KG1 (cell line): ENCODE results near the gene MGMT.

Experiments used
- DNase-seq: peaks from one replicate; lab custom pipeline; 2025; lab: John Stamatoyannopoulos, UW

The MGMT gene

DNA sequence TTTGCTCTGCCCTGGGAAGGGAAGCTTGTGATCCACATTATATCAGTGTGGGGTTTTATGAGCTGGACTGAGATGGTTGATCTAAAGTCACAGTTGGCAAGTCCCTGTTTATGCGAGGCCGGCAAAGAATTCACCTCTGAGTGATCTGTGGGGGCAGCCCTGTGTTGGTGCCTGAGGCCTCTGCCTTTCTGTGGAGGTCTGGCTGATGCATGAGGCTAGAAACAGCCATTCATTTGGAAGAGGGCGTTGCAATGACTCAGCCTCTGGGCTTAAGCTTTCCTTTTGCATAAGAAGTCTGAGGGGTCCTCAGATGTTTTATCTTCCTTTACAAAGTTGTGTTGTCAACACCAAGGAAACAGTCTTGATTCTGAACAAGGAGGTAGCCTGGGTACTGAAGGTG, 126.9 kb downstream of the MGMT start:
- no peak for DNase-seq

DNA sequence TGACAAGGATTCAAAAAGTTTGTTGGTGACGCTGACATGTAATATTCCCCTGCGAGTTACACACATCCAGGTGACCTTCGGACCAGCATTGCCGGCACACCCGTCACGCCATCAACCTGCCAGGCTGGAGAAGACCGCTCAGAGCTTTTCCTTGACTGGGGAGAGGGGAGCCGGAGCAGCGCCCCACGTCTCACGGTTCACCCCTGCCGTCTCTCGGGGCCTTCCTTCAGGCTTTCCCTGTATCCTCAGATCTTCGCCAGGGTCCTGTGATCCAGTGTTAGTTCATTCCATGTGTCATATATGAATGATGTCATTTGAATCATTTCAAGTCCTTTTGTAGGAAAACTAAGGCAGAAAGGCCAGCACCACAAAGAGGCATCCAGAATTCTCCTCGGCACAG, 127.8 kb downstream of the MGMT start:
- no peak for DNase-seq

DNA sequence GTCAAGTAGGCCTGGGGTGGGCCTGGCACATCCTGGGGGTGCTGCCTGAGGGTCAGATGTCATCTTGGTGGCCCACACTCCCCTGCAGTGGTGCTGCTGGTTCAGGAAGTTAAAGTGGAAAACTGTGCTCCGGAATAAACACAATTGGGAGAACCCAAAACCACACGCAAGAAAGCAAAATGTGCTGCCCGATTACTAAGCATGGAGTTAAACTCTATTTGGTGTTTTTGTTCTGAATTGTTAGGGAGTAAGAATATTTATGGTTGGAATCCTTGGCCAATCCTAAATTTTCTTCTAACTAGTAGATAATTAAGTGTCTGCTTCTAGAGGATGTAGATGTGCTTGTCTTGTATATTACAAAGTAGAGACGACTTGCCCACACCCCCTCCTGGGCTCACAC, 131.4 kb downstream of the MGMT start:
- no peak for DNase-seq

DNA sequence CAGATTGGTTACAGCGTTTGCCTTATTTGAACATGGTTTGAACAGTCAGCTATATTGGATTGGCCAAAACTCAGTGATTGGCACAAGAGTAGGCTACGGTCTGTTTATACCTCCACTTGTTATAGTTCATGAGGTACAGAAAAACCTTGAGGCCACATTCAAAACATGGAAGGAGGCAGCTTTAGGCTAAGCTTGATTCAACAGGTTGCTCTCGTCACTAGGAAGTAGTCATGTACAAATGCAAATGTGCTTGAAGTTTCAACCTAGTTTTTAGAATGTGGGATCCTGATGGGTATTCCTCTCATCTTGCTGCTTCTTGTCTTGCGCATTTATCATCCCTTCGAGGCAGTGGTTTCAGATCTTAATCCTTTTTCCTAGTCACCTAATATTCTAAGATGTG, 132.1 kb downstream of the MGMT start:
- no peak for DNase-seq

DNA sequence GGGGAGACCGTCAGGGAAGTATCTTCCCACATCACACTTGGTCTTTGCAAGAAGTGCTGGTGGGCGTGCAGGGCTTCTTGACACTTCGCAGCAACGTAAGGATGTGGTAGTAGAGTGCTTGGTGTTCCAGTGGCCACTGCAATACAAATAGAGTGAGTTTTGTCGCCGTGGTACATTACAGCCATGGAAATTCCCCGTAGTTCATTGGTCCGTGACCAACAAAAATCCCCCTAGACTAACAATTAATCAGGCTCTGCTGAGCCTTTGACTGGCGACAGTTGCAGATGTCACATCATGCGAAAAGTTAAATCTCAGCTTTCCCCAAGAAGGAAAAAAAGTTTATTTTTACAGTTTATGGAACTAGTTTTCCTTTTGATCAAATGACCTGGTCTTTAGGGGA, 134.7 kb downstream of the MGMT start:
- DNase-seq, result no peak

DNA sequence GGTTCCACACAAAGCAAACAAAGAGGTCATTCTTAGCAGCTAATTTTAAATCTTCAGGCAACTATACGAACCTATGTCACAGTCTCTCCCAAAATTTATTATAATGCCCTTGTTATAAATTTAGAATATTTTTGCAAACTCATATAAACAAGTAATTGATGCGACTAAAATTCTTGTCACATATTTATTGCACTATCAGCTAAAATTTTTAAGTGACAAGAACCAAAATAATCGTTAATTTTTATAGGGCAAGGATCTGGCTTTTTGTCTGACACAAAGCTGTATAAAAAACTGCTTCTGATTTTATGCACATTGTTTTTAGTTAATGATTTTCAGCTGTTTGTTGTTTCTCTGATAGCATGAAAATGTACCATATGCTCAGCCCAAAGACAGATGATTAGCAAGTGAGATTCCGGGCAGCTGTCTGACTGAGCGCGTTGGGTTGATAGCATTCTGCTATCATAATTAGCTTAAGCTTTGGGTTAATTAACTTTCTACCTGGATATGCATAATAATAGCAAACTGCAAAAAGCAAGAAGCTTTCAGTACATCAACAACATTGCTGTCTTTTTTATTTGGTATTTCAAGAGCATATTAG, 136.0 kb downstream of the MGMT start:
- no peak for DNase-seq

DNA sequence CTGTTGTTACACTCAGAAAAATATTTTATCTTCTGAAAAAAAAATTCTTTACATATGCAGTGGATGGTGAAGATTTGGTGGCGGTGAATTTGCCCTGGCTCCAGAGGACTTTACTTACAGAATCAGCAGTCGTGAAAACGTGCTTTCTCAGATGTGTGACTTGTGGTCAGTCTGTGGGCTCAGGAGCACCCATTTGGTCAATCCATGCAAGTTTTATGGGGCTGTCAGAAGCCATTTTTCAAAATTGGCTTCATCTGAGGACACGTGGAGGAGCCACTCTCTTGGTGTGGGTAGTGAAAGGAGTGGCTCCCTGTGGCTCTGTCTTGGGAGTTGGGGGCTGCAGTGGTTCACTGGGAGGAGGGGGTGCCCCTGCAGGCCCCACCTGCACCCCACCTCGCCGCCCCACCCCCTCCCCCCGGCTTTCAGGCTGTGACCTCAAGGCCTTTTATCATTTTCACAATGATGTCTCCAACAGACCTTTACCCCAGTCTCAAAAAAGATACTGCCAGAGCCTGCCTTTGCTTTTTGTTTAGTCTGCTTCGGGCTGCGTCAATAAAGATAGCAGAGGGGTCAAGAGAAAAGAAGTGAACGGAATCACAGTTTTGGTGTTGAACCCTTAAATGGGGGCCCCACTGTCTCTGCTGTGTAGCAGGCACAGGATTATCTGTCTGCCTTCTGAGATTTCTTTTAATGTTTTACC, 137.4 kb downstream of the MGMT start:
- no peak for DNase-seq

DNA sequence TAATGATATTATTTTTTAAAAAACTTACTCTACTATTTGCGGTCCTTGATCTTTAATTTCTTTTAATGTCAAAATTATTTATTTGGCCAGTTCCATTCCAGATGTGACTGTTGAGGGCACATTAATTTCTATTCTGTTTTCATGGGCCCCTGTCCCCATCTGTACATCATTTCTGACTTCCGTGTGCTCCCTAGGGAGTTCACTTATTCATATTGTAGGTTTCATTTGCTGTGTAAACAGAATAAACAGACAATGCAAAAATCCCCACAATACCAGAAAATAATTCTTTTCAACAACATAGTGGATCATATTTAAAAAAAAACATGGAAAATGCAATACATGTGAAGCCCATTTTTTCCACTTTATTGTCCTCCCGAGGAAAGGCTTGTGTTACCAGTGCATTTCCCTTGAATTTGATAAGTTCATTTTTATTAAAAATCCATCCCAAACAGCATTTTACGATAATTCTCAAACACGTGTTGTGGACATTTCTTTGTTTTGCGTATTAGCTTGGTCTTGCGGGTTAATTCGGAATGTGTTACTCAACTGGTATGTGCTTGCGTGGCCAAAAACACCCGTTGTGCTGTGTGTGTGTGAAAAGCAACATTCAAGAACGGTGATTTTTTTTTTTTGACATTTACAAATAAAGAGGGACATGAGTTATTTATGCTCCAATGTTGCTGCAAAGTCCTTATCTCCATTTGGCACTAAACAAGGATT, 138.4 kb downstream of the MGMT start:
- no peak for DNase-seq

DNA sequence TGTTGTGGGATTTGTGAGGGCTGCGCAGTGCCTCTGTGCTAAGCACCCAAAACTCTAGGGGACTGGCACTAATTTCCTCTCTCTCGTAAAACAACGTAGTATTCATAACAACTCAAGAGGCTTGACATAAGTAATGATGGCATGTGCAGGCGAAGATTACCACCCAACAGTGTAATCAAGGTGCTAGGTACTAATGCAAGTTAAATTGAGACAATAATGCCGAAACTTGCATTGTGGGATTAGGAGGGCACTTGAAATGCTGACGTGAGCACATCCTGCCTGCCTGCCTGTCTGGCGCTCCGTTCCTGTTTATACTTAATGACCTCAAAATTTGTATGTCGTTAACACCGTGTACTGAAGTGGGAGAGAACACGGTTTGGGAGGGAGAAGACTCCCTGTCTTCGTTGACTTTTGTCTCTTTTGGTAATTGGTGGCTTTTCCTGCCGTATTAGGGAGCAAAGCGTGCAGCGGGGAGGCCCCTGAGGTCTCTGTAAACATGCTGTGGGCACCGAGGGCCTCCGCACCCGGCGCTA, 139.0 kb downstream of the MGMT start:
- DNase-seq, result no peak

DNA sequence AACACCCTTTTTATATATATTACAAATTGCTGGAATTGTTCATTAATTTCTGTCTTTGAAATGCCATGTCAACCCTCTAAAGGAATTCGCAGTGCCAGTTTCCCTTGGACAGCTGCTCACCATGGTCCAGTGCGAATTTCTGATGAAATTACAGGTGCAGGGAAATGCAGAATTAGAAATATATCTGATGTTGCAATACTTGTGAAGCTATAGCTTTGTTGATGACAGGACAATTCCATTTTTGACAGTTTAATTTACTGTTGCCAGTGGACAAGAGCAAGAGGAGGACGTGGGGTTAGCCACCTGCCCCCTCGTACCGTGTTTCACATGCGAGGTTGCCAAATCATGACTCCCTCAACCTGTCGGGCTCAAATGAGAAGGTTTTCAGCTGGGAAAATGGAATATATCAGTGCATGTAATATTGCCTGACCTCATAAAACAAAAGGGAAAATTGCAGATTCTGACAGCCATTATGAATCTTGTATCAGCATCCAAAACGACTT, 140.6 kb downstream of the MGMT start:
- no peak for DNase-seq

DNA sequence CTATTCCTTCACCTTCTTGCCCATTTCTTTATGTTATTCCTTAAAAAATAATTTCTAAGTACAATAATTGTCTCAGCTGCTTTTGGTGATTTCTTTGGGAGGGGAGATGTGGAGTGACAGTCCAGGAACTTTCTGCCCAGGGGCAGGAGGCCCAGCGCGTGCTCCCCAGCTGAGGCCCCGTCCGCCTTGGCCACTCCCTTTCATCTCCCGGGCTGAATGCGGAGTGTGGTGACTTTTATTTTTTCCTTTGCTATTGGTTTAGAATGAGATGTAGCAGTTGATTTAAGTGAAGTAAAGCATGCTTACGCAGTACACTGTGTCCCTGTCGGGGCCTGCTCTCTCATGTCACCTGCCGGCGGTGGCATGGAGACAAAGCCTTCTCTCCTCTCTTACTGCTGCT, 141.6 kb downstream of the MGMT start:
- DNase-seq, result no peak

DNA sequence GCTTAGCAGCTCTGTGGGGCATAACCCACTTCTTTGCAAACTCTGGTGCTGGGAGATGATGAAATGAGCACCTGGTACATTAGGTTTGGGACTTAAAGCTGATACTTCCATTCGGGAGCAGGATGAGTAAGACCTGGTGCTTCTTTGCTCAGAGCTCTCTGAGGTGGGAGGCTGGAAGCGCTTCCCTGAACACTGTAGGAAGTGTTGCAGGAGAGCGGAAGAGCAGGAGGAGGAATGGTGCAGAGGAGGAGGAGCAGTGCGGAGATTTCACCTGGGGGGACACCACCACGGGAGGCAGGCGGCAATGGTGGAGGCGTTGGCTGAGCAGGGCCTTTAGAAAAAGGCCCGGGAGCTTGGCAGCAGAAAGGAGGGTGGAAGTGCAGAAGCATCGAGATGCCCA, 142.5 kb downstream of the MGMT start:
- no peak for DNase-seq

DNA sequence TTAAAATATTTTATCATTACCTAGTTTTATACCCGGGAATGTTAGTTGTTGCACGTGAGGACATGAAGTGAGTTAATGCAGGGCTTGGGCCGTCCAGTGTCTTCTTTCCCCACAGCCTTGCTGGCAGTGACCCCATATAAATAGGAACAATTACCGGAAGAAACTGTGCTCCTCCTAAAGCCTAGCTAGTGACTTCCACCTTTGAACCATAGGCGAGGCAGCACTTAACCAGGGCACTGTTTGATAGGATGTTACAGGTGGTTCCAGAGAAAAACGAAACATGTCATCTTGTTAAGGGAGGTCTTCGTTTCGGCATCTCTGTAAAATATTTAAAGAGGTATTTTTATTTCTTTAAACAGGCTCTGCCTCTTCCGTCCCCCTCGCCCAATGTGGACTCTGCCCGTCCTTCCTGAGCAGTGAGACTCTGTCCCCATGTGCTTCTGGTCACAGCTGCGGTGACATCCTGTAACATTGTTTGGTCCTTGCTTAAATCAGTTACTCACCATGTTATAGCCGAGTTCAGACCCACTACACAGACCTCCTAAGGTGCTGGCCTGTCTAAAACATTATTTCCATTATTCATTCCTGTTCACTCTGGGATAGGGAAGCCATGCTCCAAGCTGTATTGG, 145.6 kb downstream of the MGMT start:
- no peak for DNase-seq

DNA sequence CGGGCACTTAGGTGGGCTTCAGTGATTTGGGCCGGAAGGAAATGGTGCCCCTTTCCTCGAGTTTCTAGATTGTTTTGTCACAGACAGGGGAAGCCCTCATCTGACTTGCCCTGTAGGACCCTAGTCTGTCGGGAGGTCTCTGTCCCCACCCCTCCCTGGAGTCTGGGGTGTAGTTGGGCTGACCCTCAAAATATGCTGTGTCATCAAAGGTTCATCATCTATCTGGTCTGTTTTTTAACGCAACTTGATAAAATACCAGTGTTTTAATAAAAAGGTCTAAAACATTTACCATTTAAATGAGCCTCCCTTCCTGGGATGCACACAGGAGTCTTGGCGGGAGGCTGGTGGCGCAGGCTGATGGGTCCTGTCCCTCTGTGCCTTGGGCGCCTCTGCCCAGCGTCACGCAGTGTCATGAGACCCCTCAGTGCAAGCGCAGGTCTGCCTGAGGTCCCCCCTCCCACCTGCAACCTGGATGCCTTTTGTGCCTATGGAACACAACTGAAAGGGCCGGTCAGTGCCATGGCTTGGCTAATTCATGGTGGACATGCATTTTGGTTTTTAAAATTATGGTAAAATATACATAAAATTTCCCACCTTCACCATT, 146.4 kb downstream of the MGMT start:
- DNase-seq, result no peak

DNA sequence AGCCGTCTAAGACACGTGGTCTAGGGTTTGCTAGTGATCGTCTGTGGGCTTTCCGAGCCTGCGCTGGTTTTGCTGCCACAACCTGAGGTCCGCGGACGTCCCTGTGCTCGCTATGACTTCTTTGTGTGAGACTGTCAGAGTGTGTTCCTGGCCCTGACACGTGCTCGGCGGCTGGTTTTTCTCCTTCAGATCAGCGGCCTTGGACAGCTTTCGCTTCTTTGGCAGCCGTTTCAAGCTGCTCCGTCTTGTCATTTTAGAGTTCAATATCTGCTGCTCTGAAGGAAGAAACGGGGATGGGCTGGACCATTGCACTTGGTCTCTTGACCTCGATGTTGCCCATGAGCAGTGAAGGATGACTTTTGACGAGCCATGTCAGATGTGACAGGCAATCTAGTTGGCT, 147.3 kb downstream of the MGMT start:
- no peak for DNase-seq

DNA sequence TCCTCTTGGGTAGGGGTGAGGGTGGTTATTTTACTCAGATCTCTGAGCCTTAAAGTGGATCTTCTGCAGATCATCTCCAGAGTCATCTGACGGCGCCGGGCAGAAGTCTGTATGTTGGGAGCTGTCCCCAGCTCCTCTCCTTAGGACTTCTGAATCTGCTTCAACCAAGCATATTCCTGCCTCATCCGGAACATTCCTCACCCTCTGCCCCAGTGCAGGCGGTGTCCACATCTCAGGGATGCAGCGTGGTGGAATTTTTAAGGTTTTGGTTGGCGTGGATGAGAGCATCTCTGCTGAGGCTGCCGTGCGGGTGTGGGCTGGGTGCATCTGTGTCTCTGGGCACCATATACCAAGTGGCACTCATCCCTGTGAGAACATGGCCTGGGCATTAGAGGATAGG, 148.3 kb downstream of the MGMT start:
- no peak for DNase-seq

DNA sequence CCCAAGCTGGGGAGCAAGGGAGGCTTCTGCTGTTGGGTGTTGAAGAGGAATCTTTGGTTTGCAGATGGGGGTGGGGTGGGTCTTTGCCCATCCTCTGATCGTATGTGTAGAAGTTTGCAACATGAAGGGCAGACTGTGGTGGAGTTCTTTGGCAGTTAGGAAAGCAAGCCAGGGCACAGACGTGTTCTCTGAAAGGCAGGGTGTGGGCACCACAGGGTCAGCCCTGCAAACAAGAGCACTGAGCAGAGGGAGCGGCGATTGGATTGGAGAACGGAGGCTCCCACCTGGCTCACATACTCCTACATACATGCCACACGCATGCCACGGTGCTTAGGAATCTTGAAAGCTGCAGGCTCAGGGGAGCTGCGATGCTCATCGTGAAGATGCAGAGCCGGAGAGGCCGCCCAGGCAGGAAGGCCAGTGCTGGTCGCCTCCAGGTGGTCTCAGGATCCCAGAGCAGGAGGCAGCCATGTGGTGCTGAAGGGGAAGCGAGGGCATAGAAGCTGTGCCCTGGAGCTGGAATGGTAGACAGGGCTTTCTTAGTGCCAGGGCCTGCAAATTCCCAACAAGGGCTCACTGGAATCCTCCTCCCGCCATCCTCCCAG, 149.0 kb downstream of the MGMT start:
- no peak for DNase-seq

DNA sequence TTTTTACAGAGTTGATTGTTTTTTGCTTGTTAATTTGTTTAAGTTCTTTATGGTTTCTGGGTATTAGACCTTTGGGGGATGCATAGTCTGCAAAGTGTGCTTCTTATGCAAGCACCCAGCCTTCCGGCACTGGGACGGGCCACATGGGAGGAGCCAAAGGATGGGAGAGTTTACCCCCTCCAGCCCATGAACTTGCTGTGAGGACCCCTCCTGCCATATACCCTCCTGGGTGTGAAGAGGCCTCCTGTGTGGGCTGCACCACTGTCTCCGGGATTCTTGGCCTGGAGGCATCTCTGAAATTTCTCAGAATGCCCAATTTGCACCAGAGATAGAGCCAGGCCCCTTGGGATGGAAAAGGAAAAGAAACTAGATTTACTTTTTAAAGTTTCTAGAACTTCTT, 150.7 kb downstream of the MGMT start:
- DNase-seq, result no peak

DNA sequence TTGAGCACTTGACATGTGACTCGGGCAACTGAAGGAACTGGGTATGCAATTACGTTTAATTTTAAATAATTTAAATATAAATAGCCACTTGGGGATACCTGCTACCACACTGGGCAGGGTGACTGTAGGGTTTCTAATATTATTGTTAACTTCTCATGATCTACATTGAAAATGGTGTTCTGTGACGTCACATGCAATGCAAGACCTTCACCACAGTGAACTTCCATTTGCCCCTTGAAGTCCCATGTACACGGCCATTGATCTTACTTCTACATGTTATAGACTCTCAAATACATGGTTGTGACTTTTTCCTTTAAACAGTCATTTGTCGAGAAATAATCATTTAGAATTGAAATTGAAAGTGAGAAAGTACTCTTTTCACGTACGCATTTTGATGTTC, 154.0 kb downstream of the MGMT start:
- no peak for DNase-seq

DNA sequence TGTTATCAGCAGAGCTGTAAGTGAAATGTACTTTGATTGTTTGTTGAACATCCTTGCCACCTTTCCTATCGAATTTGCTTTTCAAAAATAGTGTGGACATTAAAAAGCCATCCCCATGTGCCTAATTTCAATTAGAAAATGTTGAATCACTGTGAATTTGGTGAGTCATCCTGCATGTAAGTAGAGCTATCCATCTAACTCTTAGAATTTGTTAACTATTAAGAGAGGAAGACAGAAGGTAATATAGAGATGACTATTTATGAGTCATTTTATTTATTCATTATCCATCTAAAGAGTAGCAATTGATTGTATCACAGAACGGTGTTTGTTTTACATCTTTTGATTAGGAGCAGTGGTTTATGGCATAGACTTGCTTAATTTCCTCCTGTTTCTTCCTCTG, 154.7 kb downstream of the MGMT start:
- DNase-seq, result no peak

DNA sequence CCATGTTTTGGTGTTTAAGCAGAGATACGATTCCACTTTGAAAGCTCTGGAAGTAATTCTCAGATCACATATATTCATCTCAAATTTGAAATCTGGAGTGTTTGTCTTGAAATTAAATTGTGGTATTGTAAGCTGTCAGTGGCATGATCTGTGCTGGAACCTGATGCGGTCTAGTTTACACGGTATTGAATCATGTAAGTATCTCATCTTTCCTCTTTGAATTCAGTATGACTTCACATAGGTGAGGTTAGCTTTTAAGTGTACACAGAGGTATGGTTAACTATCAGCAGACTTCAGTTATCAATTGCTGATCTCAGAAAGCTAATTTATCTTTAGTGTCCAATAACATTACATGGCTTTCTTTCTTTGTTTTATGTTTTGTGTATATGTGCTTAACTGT, 155.2 kb downstream of the MGMT start:
- DNase-seq, result no peak

DNA sequence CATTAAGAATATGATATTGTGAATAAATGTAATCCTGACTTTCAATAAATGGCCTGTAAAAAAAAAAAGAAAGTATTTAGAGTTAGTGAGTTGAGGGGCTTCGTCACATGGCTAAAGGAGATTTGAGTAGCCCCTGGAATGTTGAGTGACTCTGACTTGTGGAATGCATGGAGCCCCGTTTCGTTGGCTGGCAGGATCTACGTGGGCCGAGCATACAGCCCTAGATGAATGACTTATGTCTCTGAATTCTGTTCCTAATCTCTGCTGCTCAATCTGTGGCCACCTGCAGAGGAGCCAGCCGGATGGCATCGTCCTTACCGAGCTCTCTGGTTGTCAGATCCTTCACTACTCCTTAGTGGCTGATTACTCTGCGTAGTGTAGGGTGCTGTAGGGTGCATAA, 155.7 kb downstream of the MGMT start:
- DNase-seq, result no peak
